NK-92 treated with Interleukin-12 subunit alpha and Interleukin-12 subunit beta, amount 100 ng/mL, for 24 hours (cell line): Measurements from ENCODE around the gene FRMD4B.
A peak's percentile ranks its signal among the peaks of the same experiment; 100 is the strongest.

Experiments used
- DNase-seq: peaks from one replicate; lab custom pipeline; 2025; lab: John Stamatoyannopoulos, UW

Gene FRMD4B

GRCh38 chr3:69126999-69127398 is 258.9 kb downstream of the FRMD4B start:
- no peak for DNase-seq

- no peak for DNase-seq
Observed at GRCh38 chr3:69126216-69126615, 259.7 kb downstream of the FRMD4B start.

- no peak for DNase-seq
Observed at GRCh38 chr3:69122403-69122802, 263.5 kb downstream of the FRMD4B start, which contains the start of gene LMOD3. Gene LMOD3, minus strand, starts transcription at chr3:69122595. Its CDS starts 209 bp downstream, at chr3:69122386.

- no peak for DNase-seq
Observed at GRCh38 chr3:69121950-69122349, 263.9 kb downstream of the FRMD4B start.

- no peak for DNase-seq
Observed at GRCh38 chr3:69121513-69121912, 264.4 kb downstream of the FRMD4B start.

GRCh38 chr3:69120879-69121464 is 264.9 kb downstream of the FRMD4B start:
- peak; percentile 39 for DNase-seq
